Lung (tissue), 12 donors: Measurements from ENCODE around the gene PDCD11. TPM values are rescaled to one million over a fixed set of nuclear protein-coding genes. Genes with fewer than 3 reads are reported as not detected.
A peak's percentile ranks its signal among the peaks of the same experiment; 100 is the strongest.

Source experiments
- ATAC-seq: fragments of 200-7000 bp; cut with Tn5 transposase; one replicate; pipeline ENCODE4 v1.9.1; 2020; ENCODE audit warnings: moderate number of reproducible peaks; ENCODE audit not compliant: insufficient read depth, low FRiP score
- DNase-seq, 3 donors: peaks; one replicate each; pipeline ENCODE4 v3.0.0-alpha.2; 2013 to 2017
- H3K27ac ChIP-seq, 2 donors: one replicate each; pipeline ENCODE4 v1.5.1; 2013; ENCODE audit warnings: mild to moderate bottlenecking in 2 of 2, moderate library complexity in 2 of 2, control low read depth in 1 of 2, inconsistent platforms in 1 of 2, low read depth in 1 of 2, low read length in 1 of 2
- H3K27me3 ChIP-seq, 3 donors: one replicate each; pipeline ENCODE4 v1.5.1; 2013; ENCODE audit warnings: low read length in 2 of 3; ENCODE audit not compliant: control insufficient read depth in 3 of 3, insufficient read depth in 3 of 3
- H3K36me3 ChIP-seq, 4 donors: one replicate each; pipeline ENCODE4 v1.5.1; 2013; ENCODE audit warnings: low read length in 4 of 4, mild to moderate bottlenecking in 1 of 4, moderate library complexity in 1 of 4; ENCODE audit not compliant: control insufficient read depth in 4 of 4, insufficient read depth in 4 of 4
- H3K4me1 ChIP-seq, 5 donors: one replicate each; pipeline ENCODE4 v1.5.1; 2013; ENCODE audit warnings: low read length in 5 of 5, mild to moderate bottlenecking in 2 of 5, moderate library complexity in 1 of 5; ENCODE audit not compliant: control insufficient read depth in 5 of 5, insufficient read depth in 5 of 5
- H3K4me3 ChIP-seq: one replicate; pipeline ENCODE4 v1.5.1; 2013; ENCODE audit warnings: mild to moderate bottlenecking, control low read depth, moderate library complexity
- H3K9ac ChIP-seq, 2 donors: one replicate each; pipeline ENCODE4 v1.5.1; 2013; ENCODE audit warnings: low read length in 2 of 2, control low read depth in 1 of 2; ENCODE audit not compliant: insufficient read depth in 1 of 2
- H3K9me3 ChIP-seq, 4 donors: one replicate each; pipeline ENCODE4 v1.5.1; 2013; ENCODE audit warnings: low read length in 3 of 4, mild to moderate bottlenecking in 1 of 4, moderate library complexity in 1 of 4; ENCODE audit not compliant: control insufficient read depth in 4 of 4, insufficient read depth in 3 of 4
- WGBS, 2 donors: extraction: QIAGEN DNeasy Blood & Tissue Kit; methylation state at CpG; one replicate each; pipeline ENCODE4 v1.1.7; 2013; 5-methylcytosine and 5-hydroxymethylcytosine counted together
- polyA plus RNA-seq, 2 donors: library from polyadenylated mRNA; stranded (reverse); fragments of 200-250 nt; gene quantifications; one replicate each; pipeline ENCODE4 v1.2.1, GENCODE V29; 2013
- total RNA-seq, 2 donors: library from RNA; depleted of rRNA in 1 of 2; stranded (reverse); fragments of >200 nt in 1 of 2; gene quantifications; one replicate each; pipeline ENCODE4 v1.2.1, GENCODE V29; 2014 to 2021
- TF ChIP-seq, protein P1 (sequence below): IDR thresholded peaks from 2 replicates; pipeline ENCODE4 v1.5.1; 2012; ENCODE audit warnings: mild to moderate bottlenecking; ENCODE audit errors: control extremely low read depth, extremely low read depth
- donor health status: control.
- donor health status: control.
- donor health status: Bipolar disorder and iron deficiency.
- donor health status: healthy.
- donor health status: DM: yes; HTN: yes; CAD: no.

The PDCD11 gene
- total and polyA plus RNA-seq, 4 donors: 15.2 to 30.1 (median 20.2) TPM

DNA sequence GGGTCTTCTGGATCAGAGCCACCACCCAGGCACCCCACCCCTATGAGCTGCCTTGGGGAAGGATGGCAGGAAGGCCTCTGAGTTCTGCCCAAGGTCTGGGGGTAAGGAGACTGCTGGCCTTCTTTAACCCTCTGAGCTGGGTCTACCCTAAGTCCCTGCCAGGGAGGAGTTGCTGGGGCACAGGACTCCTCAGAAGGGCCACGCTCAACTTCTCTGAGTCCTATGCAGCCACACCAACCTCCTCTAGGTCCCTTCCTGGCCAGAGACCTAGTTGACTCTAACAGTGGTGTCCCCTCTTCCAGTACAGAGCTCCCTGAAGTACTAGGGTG lies 94.5 kb downstream of the PDCD11 start:
- no peak for ATAC-seq
- Histone ChIP-seq H3K4me1 (peaks cover 0 to 12% (median 0%) of the 10 kb centered on the region in 5 donors), H3K9ac (no peak overlapping the region), H3K27ac (no peak overlapping the region), H3K9me3 (no peaks in the 10 kb centered on the region), H3K27me3 (peaks cover 3 to 24% (median 21%) of the 10 kb centered on the region in 3 donors), H3K4me3 (no peak overlapping the region), H3K36me3 (no peaks in the 10 kb centered on the region)
- WGBS, 2 donors: 100% methylated on average over 1 of the region's 1 CpG
- TF ChIP-seq, protein P1, sequence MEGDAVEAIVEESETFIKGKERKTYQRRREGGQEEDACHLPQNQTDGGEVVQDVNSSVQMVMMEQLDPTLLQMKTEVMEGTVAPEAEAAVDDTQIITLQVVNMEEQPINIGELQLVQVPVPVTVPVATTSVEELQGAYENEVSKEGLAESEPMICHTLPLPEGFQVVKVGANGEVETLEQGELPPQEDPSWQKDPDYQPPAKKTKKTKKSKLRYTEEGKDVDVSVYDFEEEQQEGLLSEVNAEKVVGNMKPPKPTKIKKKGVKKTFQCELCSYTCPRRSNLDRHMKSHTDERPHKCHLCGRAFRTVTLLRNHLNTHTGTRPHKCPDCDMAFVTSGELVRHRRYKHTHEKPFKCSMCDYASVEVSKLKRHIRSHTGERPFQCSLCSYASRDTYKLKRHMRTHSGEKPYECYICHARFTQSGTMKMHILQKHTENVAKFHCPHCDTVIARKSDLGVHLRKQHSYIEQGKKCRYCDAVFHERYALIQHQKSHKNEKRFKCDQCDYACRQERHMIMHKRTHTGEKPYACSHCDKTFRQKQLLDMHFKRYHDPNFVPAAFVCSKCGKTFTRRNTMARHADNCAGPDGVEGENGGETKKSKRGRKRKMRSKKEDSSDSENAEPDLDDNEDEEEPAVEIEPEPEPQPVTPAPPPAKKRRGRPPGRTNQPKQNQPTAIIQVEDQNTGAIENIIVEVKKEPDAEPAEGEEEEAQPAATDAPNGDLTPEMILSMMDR: no peak
- no peak for DNase-seq

DNA sequence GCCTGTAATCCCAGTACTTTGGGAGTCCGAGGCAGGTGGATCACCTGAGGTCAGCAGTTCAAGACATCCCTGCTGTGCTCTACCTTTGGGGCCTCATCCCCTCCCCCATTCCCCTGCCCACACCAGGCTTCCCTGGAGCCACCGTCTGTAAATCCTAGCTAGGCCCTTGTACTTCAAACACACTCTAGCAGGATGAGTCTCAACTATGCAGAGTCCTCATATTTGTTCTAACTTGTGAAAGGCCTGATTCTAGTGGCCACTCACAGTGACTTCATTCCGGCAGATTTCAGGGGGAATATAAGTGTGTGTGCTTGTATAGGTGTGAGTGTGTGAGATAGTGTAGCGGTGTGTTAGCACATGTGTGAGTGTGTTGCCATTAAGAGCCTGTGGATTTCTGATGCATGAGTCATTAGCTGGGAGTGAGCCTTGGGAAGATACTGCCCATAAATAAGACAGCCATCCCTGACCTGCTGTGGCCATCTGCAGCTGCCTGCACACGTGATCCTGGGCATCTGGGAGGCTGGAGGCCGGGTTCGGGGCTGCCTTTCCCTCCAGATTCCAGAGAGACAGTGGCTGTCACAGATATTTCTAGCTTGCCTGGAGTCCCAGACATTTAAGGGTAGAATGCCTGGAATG lies 95.4 kb downstream of the PDCD11 start:
- no peaks in the 10 kb centered on the region for H3K9me3 ChIP-seq
- H3K4me1 ChIP-seq: peaks cover 0 to 12% (median 0%) of the 10 kb centered on the region in 5 donors
- H3K27ac ChIP-seq: no peak overlapping the region
- no peak overlapping the region for H3K9ac ChIP-seq
- TF ChIP-seq, protein P1: no peak
- H3K27me3 ChIP-seq: peaks cover 3 to 28% (median 27%) of the 10 kb centered on the region in 3 donors
- H3K4me3 ChIP-seq: no peak overlapping the region
- ATAC-seq (no peak), DNase-seq (peak in 1 of 3 donors; percentile 37)
- no peaks in the 10 kb centered on the region for H3K36me3 ChIP-seq
- WGBS, 2 donors: 62 to 82% methylated on average over 7 of the region's 7 CpGs

DNA sequence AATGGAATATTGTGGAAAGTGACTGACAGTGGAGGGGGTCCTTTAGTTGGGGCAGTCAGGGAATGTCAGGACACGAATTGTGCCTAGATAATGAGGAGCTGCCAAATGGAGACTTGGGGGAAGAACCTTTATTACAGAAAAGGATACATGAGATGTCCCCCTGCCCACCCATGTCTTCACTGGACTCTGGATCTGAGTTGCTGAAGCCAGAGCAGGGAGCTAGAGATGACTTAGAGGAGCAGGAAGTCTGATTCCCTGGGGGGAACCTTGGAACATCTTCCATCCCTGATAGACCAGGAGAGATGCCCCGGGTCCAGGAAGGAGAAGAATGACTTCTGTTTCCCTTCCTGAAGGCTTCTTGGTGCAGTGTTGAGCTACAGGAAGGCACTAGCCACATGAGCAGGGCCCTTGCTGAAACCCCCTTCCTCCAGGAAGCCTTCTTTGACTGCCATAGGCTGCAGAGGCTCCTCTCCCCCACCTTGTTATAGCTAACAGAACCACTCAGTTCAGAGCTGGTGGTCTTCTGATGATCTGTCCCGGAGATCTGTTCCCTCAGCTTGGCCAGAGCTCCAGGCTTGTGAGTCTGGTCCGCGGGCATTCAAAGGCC lies 96.3 kb downstream of the PDCD11 start:
- ATAC-seq: no peak
- TF ChIP-seq, protein P1: no peak
- WGBS, 2 donors: 66 to 77% methylated on average over 5 of the region's 5 CpGs
- no peaks in the 10 kb centered on the region for H3K36me3 ChIP-seq
- no peak overlapping the region for H3K27ac ChIP-seq
- peaks cover 3 to 36% (median 34%) of the 10 kb centered on the region in 3 donors for H3K27me3 ChIP-seq
- H3K4me1 ChIP-seq: peaks cover 0 to 12% (median 0%) of the 10 kb centered on the region in 5 donors
- no peak overlapping the region for H3K9ac ChIP-seq
- no peak overlapping the region for H3K4me3 ChIP-seq
- DNase-seq: no peak
- H3K9me3 ChIP-seq: no peaks in the 10 kb centered on the region
